Motor neuron (in vitro differentiated cells): Measurements from ENCODE around the gene CARHSP1. TPM values are rescaled to one million over a fixed set of nuclear protein-coding genes. Genes with fewer than 3 reads are reported as not detected.
"Not testable (repeated sequence)": the region's sequence is repeated elsewhere in the genome, so short reads cannot be mapped to it uniquely, and the experiment has no call there.

Experiments
- ATAC-seq, 8 experiments: fragments of 200-7000 bp; cut with Tn5 transposase; replicated peaks in 6 of 8; 2 replicates each; pipeline ENCODE4 v1.8.0; 2021; ENCODE audit warnings: mild to moderate bottlenecking in 8 of 8, moderate library complexity in 8 of 8
- H3K27ac ChIP-seq, 2 donors: fragments of 250-450 bp; sonication (Bioruptor Pico); 2 replicates each; pipeline ENCODE4 v1.9.0; 2021; ENCODE audit warnings: antibody characterized with exemption in 2 of 2, mild to moderate bottlenecking in 2 of 2, moderate library complexity in 1 of 2
- H3K4me1 ChIP-seq, 2 donors: fragments of 250-450 bp; sonication (Bioruptor Pico); replicated peaks in 1 of 2; 2 replicates each; pipeline ENCODE4 v1.6.1; 2021; ENCODE audit warnings: antibody characterized with exemption in 2 of 2, mild to moderate bottlenecking in 2 of 2, moderate library complexity in 1 of 2
- H3K4me3 ChIP-seq, 5 donors: fragments of 250-450 bp; sonication (Bioruptor Pico); 2 replicates each; pipeline ENCODE4 v1.9.0; 2021; ENCODE audit warnings: antibody characterized with exemption in 5 of 5, mild to moderate bottlenecking in 5 of 5, moderate library complexity in 4 of 5
- WGBS, 10 experiments: fragments of 450-650 bp; shearing (Covaris generic); methylation state at CpG; one replicate each; pipeline ENCODE4 v1.0.0; 2022; 5-methylcytosine and 5-hydroxymethylcytosine counted together
- in situ Hi-C, 9 experiments: fragments of 400-800 bp; cut with MboI; loops; one replicate each; pipeline ENCODE4 v1.15.0; 2021; ENCODE audit warnings: low sequenced_read_pairs in 9 of 9, low pct_unique_long_range_greater_than_20kb in 2 of 9; ENCODE audit not compliant: unreplicated experiment in 9 of 9
- total RNA-seq, 8 experiments: library from RNA; unstranded; fragments of 300-600 nt; gene quantifications; 2 replicates each; pipeline versions ENCODE4 v1.2.3 to v1.2.4, GENCODE V29; 2022

Gene CARHSP1
- total RNA-seq, 8 experiments from 2014 or later: 38.5 to 196 (median 69.7) TPM

GRCh38 chr16:8819411-8820034 is 49.3 kb downstream of the CARHSP1 start:
- WGBS, 10 experiments: 79 to 100% (median 94%) methylated on average over 1 to 6 of the region's 6 CpGs; no CpG with 5 or more reads in 2 of the 10 experiments
- Histone ChIP-seq H3K27ac (no peak overlapping the region), H3K4me1 (no peaks in the 10 kb centered on the region), H3K4me3 (no peak overlapping the region)
- ATAC-seq: no peak
- in situ Hi-C loops: no loop called here

GRCh38 chr16:8818504-8819270 is 50.1 kb downstream of the CARHSP1 start:
- WGBS, 10 experiments: 55 to 100% (median 82%) methylated on average over 1 to 5 of the region's 10 CpGs; no CpG with 5 or more reads in 1 of the 10 experiments

GRCh38 chr16:8816967-8817655 is 51.7 kb downstream of the CARHSP1 start:
- H3K27ac ChIP-seq: no peak overlapping the region
- H3K4me3 ChIP-seq: no peak overlapping the region
- no peak for ATAC-seq
- peaks cover 9 to 12% of the 10 kb centered on the region in 2 donors for H3K4me1 ChIP-seq
- in situ Hi-C loops: no loop called here
- 43 to 80% (median 56%) methylated on average over 1 to 6 of the region's 6 CpGs; no CpG with 5 or more reads in 2 of the 10 experiments for WGBS, 10 experiments

More at GRCh38 chr16:8818504-8819270, 50.1 kb downstream of the CARHSP1 start:
- no peaks in the 10 kb centered on the region for H3K4me1 ChIP-seq
- no peak for ATAC-seq
- H3K4me3 ChIP-seq: no peak overlapping the region
- in situ Hi-C loops: no loop called here
- no peak overlapping the region for H3K27ac ChIP-seq

GRCh38 chr16:8814095-8814806 is 54.6 kb downstream of the CARHSP1 start:
- H3K27ac ChIP-seq: no peak overlapping the region
- 80 to 100% (median 97%) methylated on average over 1 to 7 of the region's 14 CpGs; no CpG with 5 or more reads in 2 of the 10 experiments for WGBS, 10 experiments
- ATAC-seq: no peak
- in situ Hi-C loops: no loop called here
- peaks cover 12 to 16% of the 10 kb centered on the region in 2 donors for H3K4me1 ChIP-seq
- no peak overlapping the region for H3K4me3 ChIP-seq

- Histone ChIP-seq H3K4me3 (no peak overlapping the region), H3K27ac (no peak overlapping the region), H3K4me1 (peaks cover 12 to 16% of the 10 kb centered on the region in 2 donors)
- WGBS, 10 experiments: 16 to 90% (median 37%) methylated on average over 3 to 12 of the region's 12 CpGs
- in situ Hi-C loops: no loop called here
- no peak for ATAC-seq
Observed at GRCh38 chr16:8812162-8812843, 56.5 kb downstream of the CARHSP1 start.

GRCh38 chr16:8808613-8809353 is 60.0 kb downstream of the CARHSP1 start:
- no peak overlapping the region for H3K27ac ChIP-seq
- in situ Hi-C loops: no loop called here
- peaks cover 12 to 16% of the 10 kb centered on the region in 2 donors for H3K4me1 ChIP-seq
- 30 to 94% (median 85%) methylated on average over 2 to 8 of the region's 11 CpGs; no CpG with 5 or more reads in 2 of the 10 experiments for WGBS, 10 experiments
- no peak for ATAC-seq
- no peak overlapping the region for H3K4me3 ChIP-seq

GRCh38 chr16:8808009-8808408 is 60.8 kb downstream of the CARHSP1 start:
- ATAC-seq: no peak
- in situ Hi-C loops: no loop called here
- 87 to 100% (median 89%) methylated on average over 1 to 3 of the region's 3 CpGs; no CpG with 5 or more reads in 6 of the 10 experiments for WGBS, 10 experiments
- peaks cover 11 to 13% of the 10 kb centered on the region in 2 donors for H3K4me1 ChIP-seq
- no peak overlapping the region for H3K27ac ChIP-seq
- H3K4me3 ChIP-seq: no peak overlapping the region

- Histone ChIP-seq H3K27ac (no peak overlapping the region), H3K4me3 (no peak overlapping the region), H3K4me1 (peaks cover 4 to 5% of the 10 kb centered on the region in 2 donors)
- in situ Hi-C loops: no loop called here
- 96 to 100% (median 100%) methylated on average over 1 to 4 of the region's 5 CpGs; no CpG with 5 or more reads in 2 of the 10 experiments for WGBS, 10 experiments
- ATAC-seq: no peak
Observed at GRCh38 chr16:8807189-8807588, 61.6 kb downstream of the CARHSP1 start.

- peak in 1 of 8 experiments; percentile 18 for ATAC-seq
- in situ Hi-C loops: no loop called here
Observed at GRCh38 chr16:8806272-8806983, 62.4 kb downstream of the CARHSP1 start.

GRCh38 chr16:8804313-8804712 is 64.5 kb downstream of the CARHSP1 start:
- ATAC-seq: no peak
- H3K4me1 ChIP-seq: no peaks in the 10 kb centered on the region
- WGBS, 10 experiments: 58 to 100% (median 89%) methylated on average over 3 to 6 of the region's 6 CpGs; no CpG with 5 or more reads in 1 of the 10 experiments
- no peak overlapping the region for H3K4me3 ChIP-seq
- in situ Hi-C loops: no loop called here
- no peak overlapping the region for H3K27ac ChIP-seq

More at GRCh38 chr16:8806272-8806983, 62.4 kb downstream of the CARHSP1 start:
- 51 to 98% (median 90%) methylated on average over 4 to 13 of the region's 13 CpGs; no CpG with 5 or more reads in 2 of the 10 experiments for WGBS, 10 experiments
- H3K4me1 ChIP-seq: no peaks in the 10 kb centered on the region
- no peak overlapping the region for H3K4me3 ChIP-seq
- H3K27ac ChIP-seq: no peak overlapping the region

GRCh38 chr16:8803733-8804132 is 65.1 kb downstream of the CARHSP1 start:
- in situ Hi-C loops, ATAC-seq, H3K27ac ChIP-seq, H3K4me3 ChIP-seq, H3K4me1 ChIP-seq: not testable (repeated sequence)
- WGBS, 10 experiments: 88 to 100% (median 93%) methylated on average over 2 to 12 of the region's 12 CpGs
